ENCODE data around the gene CHST9. TPM values are rescaled to one million over a fixed set of nuclear protein-coding genes. Genes with fewer than 3 reads are reported as not detected.

CHST9 gene
- total RNA-seq, 1 donor from 2014 or later, result 2.0 TPM

DNA sequence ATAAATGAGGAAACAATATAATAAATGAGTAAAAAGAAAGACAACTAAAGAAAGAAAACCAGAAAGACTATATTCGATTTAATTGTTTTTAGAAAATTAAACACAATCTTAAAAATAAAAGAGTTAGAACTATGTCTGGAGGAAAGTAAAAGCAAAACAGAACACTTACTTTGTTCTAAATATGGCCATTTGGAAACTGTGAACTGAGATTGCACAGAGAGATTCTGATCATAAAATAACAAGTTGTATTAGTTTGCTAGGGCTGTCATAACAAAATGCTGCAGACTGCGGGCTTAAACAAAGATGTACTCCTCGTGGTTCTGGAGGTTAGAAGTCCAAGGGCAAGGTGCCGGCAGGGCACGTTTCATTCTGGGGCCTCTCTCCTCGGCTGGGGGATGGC lies 191.5 kb downstream of the CHST9 start:
- DNase-seq, result no peak
- TF ChIP-seq, protein P1, sequence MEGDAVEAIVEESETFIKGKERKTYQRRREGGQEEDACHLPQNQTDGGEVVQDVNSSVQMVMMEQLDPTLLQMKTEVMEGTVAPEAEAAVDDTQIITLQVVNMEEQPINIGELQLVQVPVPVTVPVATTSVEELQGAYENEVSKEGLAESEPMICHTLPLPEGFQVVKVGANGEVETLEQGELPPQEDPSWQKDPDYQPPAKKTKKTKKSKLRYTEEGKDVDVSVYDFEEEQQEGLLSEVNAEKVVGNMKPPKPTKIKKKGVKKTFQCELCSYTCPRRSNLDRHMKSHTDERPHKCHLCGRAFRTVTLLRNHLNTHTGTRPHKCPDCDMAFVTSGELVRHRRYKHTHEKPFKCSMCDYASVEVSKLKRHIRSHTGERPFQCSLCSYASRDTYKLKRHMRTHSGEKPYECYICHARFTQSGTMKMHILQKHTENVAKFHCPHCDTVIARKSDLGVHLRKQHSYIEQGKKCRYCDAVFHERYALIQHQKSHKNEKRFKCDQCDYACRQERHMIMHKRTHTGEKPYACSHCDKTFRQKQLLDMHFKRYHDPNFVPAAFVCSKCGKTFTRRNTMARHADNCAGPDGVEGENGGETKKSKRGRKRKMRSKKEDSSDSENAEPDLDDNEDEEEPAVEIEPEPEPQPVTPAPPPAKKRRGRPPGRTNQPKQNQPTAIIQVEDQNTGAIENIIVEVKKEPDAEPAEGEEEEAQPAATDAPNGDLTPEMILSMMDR (IDR thresholded peaks at IDR 0.05; ENCODE audit: borderline replicate concordance), result no peak
- no peaks in the 10 kb centered on the region for H3K4me1 ChIP-seq
- H3K36me3 ChIP-seq, result no peaks in the 10 kb centered on the region
- no peak overlapping the region for H3K27ac ChIP-seq (replicated peaks)
- no peaks in the 10 kb centered on the region for H3K27me3 ChIP-seq (ENCODE audit: low read depth)
- H3K4me3 ChIP-seq, result no peak overlapping the region
- intact Hi-C loops (cut with micrococcal nuclease), result no loop called here
- H3K9me3 ChIP-seq (replicated peaks), result peaks cover 6% of the 10 kb centered on the region

DNA sequence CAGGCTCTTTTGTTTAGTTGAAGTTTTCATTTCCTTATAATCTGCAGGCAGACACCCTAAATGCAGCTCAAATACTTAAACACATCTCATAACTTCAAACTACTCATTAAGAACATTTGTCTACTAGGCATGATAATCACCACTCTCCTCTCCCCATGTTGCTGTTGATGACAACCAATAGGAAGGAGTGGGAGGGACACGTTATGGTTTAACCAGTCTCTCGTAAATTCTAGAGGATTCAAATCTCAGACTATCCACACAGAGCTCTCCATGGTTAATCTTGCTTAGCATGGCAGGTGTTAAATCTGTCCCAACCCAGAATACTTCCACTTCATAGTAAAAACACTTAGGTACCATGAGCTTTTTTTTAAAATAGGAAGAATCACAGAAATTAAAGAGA lies 192.2 kb downstream of the CHST9 start:
- no peaks in the 10 kb centered on the region for H3K27me3 ChIP-seq (ENCODE audit: low read depth)
- intact Hi-C loops (cut with micrococcal nuclease), result no loop called here
- DNase-seq, result no peak
- H3K36me3 ChIP-seq, result no peaks in the 10 kb centered on the region
- no peak overlapping the region for H3K27ac ChIP-seq (replicated peaks)
- peaks cover 6% of the 10 kb centered on the region for H3K9me3 ChIP-seq (replicated peaks)
- TF ChIP-seq, protein P1 (IDR thresholded peaks at IDR 0.05; ENCODE audit: borderline replicate concordance), result no peak
- H3K4me1 ChIP-seq, result no peaks in the 10 kb centered on the region
- H3K4me3 ChIP-seq, result no peak overlapping the region

DNA sequence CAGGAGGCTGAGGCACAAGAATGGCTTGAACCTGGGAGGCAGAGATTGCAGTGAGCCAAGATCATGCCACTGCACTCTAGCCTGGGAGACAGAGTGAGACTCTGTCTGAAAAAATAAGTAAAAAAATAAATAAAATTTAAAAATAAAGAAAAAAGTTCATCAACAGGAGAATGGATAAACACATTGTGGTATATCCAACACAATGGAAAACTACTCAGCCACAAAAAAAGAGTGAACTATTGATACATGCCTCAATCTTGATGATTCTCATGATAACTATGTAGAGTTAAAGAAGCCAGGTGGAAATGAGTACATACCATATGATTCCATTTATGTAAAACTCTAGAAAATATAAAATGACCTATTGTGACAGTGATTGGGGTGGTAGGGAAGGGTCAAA lies 195.3 kb downstream of the CHST9 start:
- no peak for DNase-seq
- Histone ChIP-seq H3K36me3 (no peaks in the 10 kb centered on the region), H3K4me1 (no peaks in the 10 kb centered on the region), H3K9me3 (replicated peaks) (peaks cover 6% of the 10 kb centered on the region), H3K27ac (replicated peaks) (no peak overlapping the region), H3K27me3 (ENCODE audit: low read depth) (no peaks in the 10 kb centered on the region), H3K4me3 (no peak overlapping the region)
- intact Hi-C loops (cut with micrococcal nuclease), result no loop called here
- TF ChIP-seq, protein P1 (IDR thresholded peaks at IDR 0.05; ENCODE audit: borderline replicate concordance), result no peak

DNA sequence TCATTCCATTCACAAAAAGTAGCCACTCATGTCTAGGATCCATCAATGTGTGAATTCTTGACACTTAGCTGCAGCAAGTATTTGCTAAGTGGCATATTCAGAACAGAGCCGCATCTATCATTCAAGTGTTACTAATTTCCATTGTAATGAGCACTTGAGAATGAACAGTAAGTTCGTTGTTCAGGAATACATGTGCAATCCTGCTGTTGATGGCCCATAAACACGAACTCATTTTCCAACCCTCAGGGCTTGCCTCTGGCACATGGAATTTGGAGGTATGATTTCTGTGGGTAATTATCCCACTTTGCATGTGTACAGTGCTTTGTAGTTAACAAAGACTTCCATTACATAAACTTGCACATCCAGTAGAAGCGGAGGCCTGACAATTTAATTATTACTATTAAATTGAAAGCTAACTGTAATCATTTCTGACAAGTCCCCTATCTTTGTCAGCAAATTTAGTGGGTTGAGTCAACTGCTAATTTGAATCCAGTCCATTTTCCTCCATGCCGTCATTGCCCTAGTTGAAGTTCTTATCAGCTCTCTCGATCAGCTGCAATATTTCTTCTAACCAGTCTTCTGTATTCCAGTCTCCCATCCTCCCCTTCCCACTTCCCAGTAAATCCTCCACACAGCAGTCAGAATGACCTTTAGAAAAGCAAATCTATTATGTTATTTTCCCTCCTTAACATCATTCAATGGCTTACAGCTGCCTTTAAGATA lies 203.6 kb downstream of the CHST9 start:
- no peaks in the 10 kb centered on the region for H3K4me1 ChIP-seq
- TF ChIP-seq, protein P1 (IDR thresholded peaks at IDR 0.05; ENCODE audit: borderline replicate concordance), result no peak
- H3K27ac ChIP-seq (replicated peaks), result no peak overlapping the region
- H3K4me3 ChIP-seq, result no peak overlapping the region
- DNase-seq, result no peak
- H3K27me3 ChIP-seq (ENCODE audit: low read depth), result no peaks in the 10 kb centered on the region
- no peaks in the 10 kb centered on the region for H3K36me3 ChIP-seq
- intact Hi-C loops (cut with micrococcal nuclease), result no loop called here
- H3K9me3 ChIP-seq (replicated peaks), result no peaks in the 10 kb centered on the region

DNA sequence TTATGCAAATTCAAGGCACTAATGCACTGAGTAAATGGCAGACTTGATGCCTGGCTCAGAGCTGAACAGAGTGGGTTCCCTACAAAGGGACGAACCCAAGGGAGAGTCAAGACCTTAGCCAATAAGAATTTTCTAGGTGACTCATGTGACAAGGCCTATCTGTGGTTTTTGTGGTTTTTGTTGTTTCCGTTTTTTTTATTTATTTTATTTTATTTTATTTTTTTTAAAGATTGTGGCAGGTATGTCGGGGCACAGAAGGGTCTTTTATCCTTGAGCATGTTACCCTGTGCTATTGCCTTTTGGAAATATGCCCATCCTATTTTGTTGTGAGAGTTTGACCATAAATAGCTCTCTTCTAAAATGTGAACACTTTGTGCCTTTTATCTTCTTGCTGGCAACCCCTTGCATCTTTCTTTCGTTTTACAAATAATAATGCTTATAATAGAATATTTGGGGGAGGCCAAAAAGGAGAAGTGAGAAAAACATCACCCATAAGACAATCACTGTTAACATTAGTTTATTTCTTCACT lies 206.2 kb downstream of the CHST9 start:
- Histone ChIP-seq H3K27ac (replicated peaks) (no peak overlapping the region), H3K36me3 (no peaks in the 10 kb centered on the region), H3K9me3 (replicated peaks) (no peaks in the 10 kb centered on the region), H3K4me1 (no peaks in the 10 kb centered on the region), H3K27me3 (ENCODE audit: low read depth) (no peaks in the 10 kb centered on the region), H3K4me3 (no peak overlapping the region)
- intact Hi-C loops (cut with micrococcal nuclease), result no loop called here
- no peak for DNase-seq
- TF ChIP-seq, protein P1 (IDR thresholded peaks at IDR 0.05; ENCODE audit: borderline replicate concordance), result no peak

Measured in left ventricle myocardium inferior (tissue), 1 donor.